Occipital lobe (tissue), 2 donors: ENCODE results near the gene PLA2G4E. TPM values are rescaled to one million over a fixed set of nuclear protein-coding genes. Genes with fewer than 3 reads are reported as not detected.

Experiments used
- DNase-seq: peaks from one replicate; lab custom pipeline; 2025; lab: John Stamatoyannopoulos, UW
- total RNA-seq: library from RNA; depleted of rRNA; stranded (reverse); fragments of >200 nt; gene quantifications from one replicate; pipeline ENCODE4 v1.2.3, GENCODE V29; 2014

Gene PLA2G4E
- total RNA-seq, 1 donor from 2014 or later, result not detected

DNA sequence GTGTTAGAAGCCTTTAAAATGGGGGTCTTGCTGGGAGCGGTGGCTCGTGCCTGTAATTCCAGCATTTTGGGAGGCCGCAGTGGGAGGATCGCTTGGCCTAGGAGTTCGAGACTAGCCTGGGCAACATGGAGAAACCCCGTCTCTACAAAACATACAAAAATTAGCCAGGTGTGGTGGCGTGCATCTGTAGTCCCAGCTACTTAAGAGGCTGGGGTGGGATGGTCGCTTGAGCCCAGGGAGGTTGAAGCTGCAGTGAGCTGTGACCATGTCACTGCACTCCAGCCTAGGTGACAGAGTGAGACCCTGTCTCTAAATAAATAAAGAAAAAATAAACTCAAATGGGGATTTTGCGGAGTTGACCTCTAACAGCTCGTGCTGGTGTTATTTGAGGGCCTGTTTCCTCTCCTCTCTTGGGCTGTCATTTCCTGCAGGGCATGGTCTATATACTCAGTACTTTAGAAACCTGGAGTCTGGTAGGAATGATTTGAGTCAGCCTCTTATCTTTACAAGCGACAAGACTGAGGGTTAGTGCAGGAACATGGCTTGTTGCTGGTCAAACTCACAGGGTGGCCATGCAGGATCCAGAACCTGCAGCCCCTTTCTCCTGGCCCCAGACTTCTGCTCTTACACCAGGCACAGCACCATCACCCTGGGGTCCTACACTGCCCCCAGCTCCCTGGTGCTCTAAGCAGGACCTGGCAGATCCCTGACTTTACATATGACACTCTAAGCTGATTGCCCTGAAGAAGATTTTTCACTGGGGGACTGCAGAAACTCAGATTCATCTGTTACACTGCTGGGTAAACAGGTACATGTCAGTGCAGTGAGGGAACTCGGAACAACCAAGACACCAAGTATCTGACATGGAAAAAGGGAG is 63.6 kb downstream of the PLA2G4E start:
- DNase-seq, result no peak

DNA sequence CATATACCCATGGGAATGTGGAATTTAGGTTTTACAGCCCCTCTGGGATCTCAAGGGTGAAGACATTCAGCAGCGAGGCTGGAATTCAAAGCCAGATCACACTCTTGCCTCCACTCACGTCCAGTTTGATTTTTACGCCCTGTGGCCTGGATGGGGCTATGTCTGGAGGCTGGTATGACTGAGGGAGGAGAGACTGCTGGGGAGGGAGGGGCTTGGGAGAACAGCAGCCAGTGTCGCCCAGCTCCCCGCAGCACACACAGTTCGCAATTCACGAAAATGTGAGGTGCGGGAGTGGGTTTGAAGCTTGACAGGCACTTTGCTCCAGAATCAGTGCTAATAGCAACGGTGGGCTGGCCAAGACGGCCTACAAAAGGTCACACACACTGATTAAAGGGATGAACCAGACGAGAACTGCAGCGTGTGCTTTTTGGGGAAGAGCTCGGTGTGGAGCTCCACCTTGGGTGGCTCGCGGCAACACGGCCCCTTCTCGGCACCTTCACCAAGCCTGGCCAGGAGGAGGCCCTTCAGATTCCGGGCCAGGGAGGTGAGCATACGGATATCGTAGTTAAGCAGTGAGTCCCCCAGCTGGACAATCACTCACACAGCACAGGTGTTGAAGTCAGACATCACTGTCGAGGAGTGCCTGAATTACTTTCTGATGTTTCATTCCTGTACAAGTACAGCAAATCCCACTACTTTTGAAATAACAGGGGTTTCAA is 64.9 kb downstream of the PLA2G4E start:
- DNase-seq, result no peak

DNA sequence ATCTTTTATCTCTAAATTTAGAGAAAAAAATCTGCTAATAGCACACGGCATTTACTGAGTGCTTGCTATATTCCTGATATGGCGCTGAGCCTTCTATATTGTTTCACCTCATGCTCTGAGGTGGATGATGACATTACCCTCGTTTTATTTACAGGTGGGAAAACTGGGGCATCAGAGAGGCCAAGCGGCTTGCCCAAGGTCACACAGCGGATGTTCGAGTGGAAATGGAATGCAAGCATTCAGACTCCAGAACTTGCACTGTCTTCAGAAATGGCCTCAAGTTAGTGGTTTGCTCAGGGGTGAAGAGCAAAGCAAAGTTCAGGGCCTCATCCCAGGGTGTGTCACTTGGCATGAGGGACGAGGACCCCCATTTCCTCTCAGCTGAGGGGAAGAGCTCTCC is 65.7 kb downstream of the PLA2G4E start:
- DNase-seq, result no peak

DNA sequence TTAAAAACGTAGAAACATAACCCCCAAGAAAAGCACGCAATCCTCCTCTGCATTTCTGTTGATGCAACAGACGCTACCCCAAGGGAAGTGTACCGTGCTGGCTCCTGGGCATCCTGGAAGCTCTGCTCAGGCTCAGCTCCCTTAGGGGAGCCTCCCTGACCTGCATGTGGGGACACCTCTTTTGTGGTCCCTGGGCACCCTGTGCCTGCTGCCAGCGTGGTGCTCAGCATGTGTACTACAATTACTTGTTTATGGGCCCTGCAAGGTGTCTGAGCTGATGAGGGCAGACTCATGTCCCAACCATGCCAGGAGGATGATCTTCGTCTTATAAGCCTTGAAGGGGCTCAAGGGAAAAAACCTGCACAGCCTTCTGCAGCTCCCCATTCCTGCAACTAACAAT is 66.8 kb downstream of the PLA2G4E start:
- no peak for DNase-seq

DNA sequence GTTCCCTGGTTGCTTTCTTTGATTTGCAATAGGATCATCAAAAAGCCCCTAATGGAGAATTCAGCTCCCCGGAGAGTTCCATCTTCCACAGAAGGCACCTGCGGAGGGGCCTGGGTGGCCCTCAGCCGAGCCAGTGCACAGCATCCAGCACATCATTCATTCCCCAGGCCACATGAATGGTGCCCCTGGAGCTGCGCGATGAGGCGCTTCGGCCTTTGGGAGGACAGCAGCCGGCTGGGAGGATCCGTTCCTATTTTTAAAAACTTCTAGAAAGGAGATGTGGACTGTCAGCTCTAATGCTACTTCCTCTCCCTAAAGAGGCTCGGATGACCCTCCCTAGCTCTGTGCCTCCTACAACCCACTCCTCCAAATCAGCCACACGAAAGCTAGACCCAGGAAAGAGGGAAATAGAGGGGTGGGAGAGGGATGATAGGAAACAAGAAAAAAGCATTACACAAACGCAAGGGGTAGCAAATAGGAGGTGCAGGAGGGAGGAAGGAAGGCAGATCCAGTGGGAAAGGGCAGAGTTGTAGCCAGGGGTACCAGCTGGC is 68.8 kb downstream of the PLA2G4E start:
- no peak for DNase-seq

DNA sequence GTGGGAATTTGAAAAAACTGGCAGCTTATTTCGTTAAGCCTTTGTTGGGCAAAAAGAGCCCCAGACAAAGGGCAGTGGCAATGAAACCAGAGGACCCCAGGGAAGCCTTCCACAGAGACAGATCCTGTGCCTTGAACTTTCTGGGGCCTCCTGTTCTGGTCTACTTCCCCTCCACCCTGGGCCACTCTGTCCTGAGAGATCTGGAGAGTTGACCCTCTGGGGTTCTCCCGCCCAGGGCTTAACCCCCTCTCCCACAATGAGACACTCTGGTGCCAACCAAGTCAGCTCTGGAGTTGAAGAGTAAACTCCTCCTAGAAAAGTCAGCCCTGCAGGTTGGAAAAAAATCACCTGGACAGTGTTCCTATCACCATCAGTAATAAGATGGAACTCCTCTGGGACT is 69.3 kb downstream of the PLA2G4E start:
- no peak for DNase-seq

DNA sequence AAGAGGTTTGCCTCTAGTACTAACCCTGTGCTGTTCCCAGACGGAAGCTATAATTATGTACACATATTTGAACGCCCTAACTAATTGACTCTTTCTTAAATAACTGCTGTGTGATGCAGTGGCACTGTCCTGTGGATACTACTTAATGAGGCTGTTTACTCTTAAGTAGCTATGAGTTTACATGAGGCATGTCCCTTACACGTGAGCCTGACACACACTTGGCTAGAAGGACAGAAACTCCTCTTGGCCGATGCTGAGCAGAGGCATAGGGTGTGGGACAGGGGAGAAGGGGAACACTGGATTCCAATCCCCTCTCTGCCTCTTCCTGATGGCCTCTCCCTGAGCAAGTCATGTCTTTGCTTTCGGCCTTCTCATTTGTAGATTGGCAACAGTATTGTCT is 70.4 kb downstream of the PLA2G4E start:
- no peak for DNase-seq

DNA sequence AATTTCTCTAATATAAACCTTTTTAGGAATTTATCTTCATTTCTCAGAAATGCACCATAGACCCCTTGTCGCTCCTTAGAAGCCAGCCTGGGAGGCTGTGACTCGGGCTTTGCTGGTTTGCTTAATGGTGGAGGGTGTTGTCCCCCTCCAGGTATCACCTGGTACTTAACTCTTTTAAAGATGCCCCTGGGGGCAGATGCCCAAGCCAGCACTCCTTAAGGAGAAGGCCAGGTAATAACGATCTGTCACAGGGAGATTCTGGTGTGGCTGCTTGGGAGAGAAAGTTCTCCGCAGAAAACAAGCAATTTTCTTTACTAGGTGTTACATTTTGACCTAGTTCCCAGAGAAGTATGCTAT is 70.7 kb downstream of the PLA2G4E start:
- DNase-seq, result no peak

DNA sequence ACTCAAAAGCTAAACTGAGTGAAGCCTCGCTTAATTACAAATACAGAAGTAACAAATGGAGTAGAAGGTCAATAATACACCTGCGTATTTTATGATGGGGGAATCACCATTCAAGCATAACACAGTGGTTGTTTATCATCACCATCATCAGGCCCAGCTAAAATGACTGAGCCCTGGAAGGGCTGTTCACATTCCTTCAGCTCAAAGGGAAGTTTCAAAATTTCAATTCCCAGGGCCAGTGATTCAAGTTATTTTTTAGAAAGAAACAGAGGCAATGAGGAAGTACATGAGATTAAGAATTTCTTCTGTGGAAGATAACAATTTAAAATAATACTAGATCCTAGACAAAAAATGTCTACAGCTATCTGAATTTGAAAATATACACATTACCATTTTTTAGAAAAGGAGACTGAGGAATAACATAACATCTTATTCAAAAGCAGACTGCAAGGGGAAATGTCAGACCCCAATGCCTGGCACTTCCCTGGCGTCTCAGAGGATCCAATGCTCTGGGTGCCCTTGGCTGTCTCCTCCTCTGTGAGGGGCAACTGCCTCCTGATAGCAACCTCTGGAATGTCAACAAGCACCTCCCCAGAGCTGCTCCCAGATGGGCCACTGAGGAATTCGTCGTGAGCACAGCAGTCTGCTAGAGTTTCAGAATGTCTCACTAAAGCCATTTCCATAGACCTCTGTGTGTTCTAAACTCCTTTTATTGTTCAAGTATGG is 71.3 kb downstream of the PLA2G4E start:
- no peak for DNase-seq

DNA sequence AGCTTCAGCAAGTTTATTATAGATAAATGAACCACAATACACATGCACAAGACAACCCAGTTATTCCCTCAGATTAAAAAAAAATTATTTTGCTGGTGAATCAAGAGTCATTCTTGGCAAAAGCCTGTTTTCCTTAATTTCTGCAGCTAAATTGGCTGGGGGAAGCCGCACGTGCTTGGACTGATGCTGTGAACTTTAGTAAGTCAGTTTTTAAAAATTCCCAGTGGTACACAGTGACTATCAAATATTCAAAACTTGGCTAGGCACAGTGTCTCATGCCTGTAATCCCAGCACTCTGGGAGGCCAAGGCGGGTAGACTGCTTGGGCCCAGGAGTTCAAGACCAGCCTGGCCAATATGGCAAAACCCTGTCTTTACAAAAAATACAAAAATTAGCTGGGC is 72.4 kb downstream of the PLA2G4E start:
- DNase-seq, result no peak

DNA sequence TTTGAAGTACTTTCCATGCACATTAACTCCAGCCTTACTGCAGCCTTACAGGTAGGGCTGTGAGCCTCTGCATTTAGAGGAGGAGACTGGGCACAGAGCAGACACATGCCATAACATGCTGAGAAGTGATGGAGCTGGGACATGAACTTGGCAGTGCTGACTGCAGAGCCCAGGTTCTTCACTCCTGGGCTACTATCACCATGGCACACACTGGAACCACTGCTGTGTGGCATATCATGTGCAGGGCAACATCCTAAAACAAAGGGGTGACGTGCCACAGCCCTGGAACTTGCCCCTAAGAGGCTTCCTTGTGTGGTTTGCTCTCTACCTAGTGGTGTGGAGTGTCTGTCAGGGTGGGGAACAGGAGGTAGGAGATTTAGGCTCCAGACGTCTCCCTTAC is 73.9 kb downstream of the PLA2G4E start:
- no peak for DNase-seq

DNA sequence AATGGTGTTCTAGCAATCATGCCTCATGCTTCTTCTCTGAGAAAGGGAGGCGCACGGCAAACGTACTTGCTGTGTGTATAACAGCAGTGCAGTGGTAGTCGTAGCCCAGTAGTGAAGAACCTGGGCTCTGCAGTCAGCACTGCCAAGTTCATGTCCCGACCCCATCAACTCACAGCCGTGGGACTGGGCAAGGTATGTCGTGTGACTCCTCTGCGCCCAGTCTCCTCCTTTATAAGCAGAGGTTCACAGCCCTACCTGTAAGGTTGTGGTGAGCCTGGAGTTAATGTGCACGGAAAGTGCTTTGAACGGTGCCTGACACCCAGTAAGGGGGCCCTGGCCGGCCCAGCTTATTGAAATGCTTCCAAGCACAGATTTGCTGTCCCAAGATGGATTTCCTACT is 75.1 kb downstream of the PLA2G4E start:
- DNase-seq, result no peak

DNA sequence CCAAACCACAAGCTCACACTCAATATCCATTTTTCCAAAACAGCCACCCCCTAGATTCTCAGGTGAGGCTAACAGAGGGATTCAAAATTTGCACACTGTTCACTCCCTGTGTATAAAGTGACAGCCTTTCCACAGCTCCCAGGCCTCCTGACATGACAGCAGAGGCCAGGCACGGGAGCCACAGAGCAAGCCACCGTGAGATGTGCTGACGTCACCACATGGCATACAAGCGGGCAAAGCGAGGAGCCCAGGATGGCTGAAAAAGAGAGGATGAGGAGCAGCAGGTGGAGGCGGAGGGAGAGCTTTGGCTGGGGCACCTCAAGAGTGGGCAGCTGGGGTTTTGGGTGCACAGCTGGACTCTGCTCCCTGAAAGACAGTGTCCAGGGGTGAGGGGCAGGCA is 75.6 kb downstream of the PLA2G4E start:
- no peak for DNase-seq

DNA sequence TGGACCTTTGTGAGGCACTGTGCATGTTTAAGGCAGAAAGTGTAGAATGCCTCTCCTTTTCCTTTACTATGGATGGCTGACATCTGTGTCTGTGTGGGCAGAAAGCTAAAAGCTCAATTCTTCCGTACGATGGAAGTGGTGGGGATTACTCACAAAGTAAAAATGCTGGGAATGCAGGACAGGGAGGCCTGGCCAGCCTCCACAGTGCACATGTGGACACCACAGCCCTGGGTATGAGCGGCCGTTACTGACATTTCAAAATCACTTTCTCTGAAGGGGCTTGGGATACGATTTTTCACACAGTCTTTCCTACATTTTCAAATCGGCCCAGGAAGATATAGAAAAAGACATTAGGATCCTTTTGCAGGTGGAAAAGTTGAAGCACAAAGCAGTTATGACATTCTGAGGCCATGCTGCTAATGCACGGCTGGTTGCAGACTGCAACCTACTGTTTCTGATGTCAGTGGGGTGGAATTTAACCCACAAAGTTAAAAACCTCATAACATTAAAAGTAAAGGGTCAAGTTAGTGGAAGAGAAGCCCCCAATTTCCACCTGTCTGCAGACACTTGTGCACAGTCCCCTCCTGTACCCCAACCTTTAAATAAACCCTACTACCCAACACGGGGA is 76.4 kb downstream of the PLA2G4E start:
- no peak for DNase-seq

DNA sequence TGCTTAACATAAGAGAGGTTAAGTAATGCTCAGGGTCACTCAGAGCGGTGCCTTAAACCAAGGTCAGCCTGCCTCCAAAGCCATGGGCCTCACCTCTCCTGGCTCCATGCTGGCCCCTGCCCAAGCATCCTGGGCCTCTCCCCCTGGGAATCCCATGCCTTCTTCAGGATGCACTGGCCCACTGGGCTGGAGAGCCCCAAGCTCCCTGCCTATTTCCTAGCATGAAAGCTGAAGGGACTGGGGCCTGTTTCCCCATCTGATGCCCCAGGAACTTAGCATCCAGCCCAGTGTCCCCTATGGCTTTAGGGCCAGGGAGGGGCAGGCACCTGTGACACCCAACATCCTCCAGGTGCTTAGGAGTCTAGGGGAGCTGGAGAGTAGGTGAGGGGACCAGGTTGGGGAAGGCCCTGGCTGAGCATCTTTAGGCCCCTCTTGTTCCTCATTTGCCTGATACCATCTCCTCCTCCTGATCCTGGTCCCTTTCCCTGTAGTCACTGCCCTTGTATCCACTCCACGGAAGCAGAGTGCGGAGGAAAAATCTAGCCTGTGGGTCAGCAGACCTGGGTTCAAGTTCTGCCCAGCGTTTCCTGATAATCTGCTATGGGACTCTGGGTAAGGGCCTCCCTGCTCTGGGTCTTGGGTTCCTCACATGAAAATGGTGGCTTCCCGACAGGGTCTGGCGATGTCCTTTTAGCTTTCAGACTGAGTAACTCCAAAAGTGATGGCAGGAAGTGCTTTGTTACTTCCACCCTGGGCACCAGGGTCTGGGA is 77.1 kb downstream of the PLA2G4E start:
- no peak for DNase-seq

DNA sequence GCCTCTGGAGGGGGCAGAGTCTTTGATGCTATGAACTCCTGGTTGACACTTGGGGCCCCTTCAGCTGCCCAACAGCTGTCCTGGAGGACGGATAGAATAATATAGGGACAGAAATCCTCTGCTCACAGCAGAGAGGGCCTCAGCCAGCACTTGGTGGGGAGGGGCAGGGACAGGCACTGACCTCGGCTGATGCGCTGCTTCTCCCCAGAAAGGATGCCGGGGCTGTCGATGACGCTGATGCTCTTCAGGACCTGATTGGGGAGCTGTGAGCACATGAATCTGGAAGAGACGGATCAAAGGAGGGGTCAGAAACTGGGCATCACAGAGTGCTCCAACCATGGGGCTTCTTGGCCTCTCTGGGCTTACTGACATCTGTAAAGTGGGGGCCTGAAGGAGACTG is 78.0 kb downstream of the PLA2G4E start:
- DNase-seq, result no peak

DNA sequence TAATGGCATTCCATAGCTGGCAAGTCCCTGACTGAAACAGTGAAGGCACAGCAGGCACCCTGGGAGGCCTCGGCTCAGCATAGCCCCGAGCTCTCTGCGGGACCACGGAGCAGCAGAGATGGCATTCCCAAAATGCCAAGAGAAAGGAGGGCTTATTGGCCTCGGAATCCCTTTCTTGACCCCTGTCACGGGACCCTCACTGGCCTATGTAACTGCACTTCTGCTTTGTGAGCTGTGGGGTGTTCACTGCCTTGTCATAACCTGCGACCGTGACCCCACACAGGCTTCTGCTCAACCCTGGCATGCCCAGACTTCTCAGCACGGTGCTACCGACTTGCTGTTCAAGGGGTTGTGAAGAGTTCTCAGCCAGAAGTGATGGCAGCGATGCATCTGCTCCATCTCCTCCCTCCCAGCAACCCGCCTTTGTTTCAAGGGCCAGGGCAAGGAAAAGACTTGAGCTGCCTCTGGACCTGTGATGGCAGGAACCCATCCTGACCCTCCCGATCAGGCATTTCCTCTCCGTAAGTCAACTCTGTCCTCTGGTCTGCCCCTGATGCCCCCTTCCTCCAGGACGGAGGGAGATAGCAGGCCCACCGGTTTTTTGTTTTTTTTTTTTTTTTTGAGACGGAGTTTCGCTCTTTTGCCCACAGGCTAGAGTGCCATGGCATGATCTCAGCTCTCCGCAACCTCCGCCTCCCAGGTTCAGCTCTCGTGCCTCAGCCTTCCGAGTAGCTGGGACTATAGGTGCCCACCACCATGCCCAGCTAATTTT is 79.0 kb downstream of the PLA2G4E start:
- DNase-seq, result no peak

DNA sequence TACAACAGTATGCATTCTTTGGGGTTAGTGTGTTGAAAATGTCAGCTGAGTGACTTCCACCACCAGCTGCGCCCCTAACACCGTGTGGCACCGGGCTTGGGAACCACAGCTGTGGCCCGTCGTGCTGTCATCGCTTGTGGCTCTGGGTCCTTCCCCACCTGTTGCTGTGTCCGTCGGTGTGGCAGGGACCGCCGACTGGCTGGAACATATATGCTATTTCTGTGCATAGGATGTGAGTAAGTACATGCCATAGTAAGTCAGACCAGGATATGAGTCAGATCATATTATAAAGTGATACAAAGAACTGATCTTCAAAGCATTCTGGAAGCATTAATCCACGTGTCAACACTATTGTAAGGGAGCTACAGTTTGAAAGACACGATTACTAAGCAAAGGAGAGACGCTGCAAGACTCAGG is 80.4 kb downstream of the PLA2G4E start:
- no peak for DNase-seq

DNA sequence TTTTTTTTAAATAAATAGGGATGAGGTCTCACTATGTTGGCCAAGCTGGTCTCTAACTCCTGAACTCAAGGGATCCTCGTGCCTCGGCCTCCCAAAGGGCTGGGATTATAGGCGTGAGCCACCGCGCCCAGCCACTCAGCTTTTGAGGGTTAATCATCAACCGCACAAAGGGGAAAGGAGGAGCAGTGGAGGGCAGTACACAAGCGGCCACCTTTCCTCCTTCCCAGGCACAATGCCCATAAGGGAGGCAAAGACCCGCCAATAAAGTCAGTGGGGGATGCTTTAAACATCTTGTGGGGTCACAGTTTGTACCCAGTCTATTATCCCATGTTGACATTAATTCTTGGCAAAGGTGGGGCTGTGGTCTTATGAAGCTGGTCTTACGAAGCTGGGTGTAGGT is 80.9 kb downstream of the PLA2G4E start:
- no peak for DNase-seq

DNA sequence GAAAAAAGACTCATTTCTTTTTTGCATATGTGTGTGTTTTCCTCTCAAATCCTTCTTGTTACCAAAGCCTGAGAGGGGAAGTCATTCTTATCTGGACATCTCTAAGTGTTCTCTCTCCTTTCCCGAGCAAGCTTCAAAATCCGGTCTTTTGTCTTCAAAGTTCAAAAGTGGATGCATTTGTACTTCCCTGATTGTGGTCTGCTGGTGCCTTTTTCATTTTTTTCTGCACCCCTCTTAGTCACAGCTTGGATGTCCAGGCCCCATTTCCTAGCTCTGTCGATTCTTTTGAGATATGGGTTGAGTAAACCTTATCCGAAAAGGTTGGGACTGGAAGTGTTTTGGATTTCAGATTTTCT is 83.3 kb downstream of the PLA2G4E start:
- no peak for DNase-seq
